CD4-positive, alpha-beta memory T cell (primary cell): ENCODE data around the gene ZNF268. TPM values are rescaled to one million over a fixed set of nuclear protein-coding genes. Genes with fewer than 3 reads are reported as not detected.
A peak's percentile ranks its signal among the peaks of the same experiment; 100 is the strongest.

Experiments used
- CTCF ChIA-PET: fragments of 350-600 bp; sonication (Branson Sonifier 250); formaldehyde crosslinking; loops from one replicate; lab custom pipeline; 2021; ENCODE audit warnings: inconsistent platforms; ENCODE audit not compliant: partially characterized antibody; lab: Charles Lee
- POLR2A ChIA-PET: fragments of 350-600 bp; sonication (Branson Sonifier 250); formaldehyde crosslinking; loops from one replicate; lab custom pipeline; 2021; ENCODE audit not compliant: partially characterized antibody; lab: Charles Lee
- DNase-seq, 5 donors: peaks; one replicate each; pipeline versions ENCODE4 v3.0.0 to v3.0.0-alpha.2; 2020 to 2022; ENCODE audit warnings: mixed read lengths in 1 of 5
- H3K27ac ChIP-seq: one replicate; pipeline ENCODE4 v1.7.0; 2013; ENCODE audit warnings: low read depth, low read length
- H3K27me3 ChIP-seq: 2 replicates; pipeline ENCODE4 v1.7.0; 2013; ENCODE audit warnings: mild to moderate bottlenecking, low read length, moderate library complexity; ENCODE audit not compliant: insufficient read depth
- H3K36me3 ChIP-seq: 2 replicates; pipeline ENCODE4 v1.7.0; 2013; ENCODE audit warnings: mild to moderate bottlenecking, low read length, moderate library complexity; ENCODE audit not compliant: insufficient read depth
- H3K4me1 ChIP-seq: 2 replicates; pipeline ENCODE4 v1.7.0; 2013; ENCODE audit warnings: mild to moderate bottlenecking, low read length, moderate library complexity; ENCODE audit not compliant: insufficient read depth
- H3K4me3 ChIP-seq, 2 donors: one replicate each; pipeline ENCODE4 v1.7.0; 2013; ENCODE audit warnings: low read length in 2 of 2, mild to moderate bottlenecking in 1 of 2
- H3K9me3 ChIP-seq, 2 donors: one replicate each; pipeline ENCODE4 v1.7.0; 2013; ENCODE audit warnings: low read length in 2 of 2, control low read depth in 1 of 2; ENCODE audit not compliant: control insufficient read depth in 1 of 2
- H3K27ac Mint-ChIP-seq, 7 donors: one replicate each; pipeline ENCODE4 v1.8.0; 2020 to 2021; ENCODE audit warnings: mixed read lengths in 7 of 7, mild to moderate bottlenecking in 6 of 7, inconsistent platforms in 3 of 7, moderate library complexity in 3 of 7
- H3K27me3 Mint-ChIP-seq, 2 donors: one replicate each; pipeline ENCODE4 v1.8.0; 2020 to 2021; ENCODE audit warnings: mixed read lengths in 2 of 2
- H3K36me3 Mint-ChIP-seq, 2 donors: one replicate each; pipeline ENCODE4 v1.8.0; 2020 to 2021; ENCODE audit warnings: mixed read lengths in 2 of 2, inconsistent platforms in 1 of 2, mild to moderate bottlenecking in 1 of 2
- H3K4me1 Mint-ChIP-seq, 4 donors: one replicate each; pipeline ENCODE4 v1.8.0; 2020 to 2021; ENCODE audit warnings: mixed read lengths in 4 of 4, mild to moderate bottlenecking in 1 of 4
- H3K4me3 Mint-ChIP-seq, 8 donors: one replicate each; pipeline ENCODE4 v1.8.0; 2020 to 2021; ENCODE audit warnings: mixed read lengths in 8 of 8, mild to moderate bottlenecking in 7 of 8, moderate library complexity in 6 of 8, inconsistent platforms in 3 of 8
- H3K9me3 Mint-ChIP-seq, 8 donors: one replicate each; pipeline ENCODE4 v1.8.0; 2020 to 2021; ENCODE audit warnings: mixed read lengths in 8 of 8, mild to moderate bottlenecking in 5 of 8, inconsistent platforms in 3 of 8, moderate library complexity in 1 of 8
- intact Hi-C: fragments of 100-400 bp; cut with micrococcal nuclease; formaldehyde crosslinking; loops from one replicate; pipeline ENCODE4 v1.15.1; 2023
- polyA plus RNA-seq, 2 donors: library from polyadenylated mRNA; unstranded; fragments of 300-500 nt; fragmentation: Illumina TruSeq; gene quantifications; one replicate each; pipeline ENCODE4 v1.2.3, GENCODE V29; 2021
- total RNA-seq, 2 experiments: library from RNA; stranded (reverse); gene quantifications; one replicate each; pipeline ENCODE4 v1.2.3, GENCODE V29; 2021

ZNF268 gene
- total and polyA plus RNA-seq, 4 experiments from 2014 or later = 18.5 to 39.6 (median 27.2) TPM

DNA sequence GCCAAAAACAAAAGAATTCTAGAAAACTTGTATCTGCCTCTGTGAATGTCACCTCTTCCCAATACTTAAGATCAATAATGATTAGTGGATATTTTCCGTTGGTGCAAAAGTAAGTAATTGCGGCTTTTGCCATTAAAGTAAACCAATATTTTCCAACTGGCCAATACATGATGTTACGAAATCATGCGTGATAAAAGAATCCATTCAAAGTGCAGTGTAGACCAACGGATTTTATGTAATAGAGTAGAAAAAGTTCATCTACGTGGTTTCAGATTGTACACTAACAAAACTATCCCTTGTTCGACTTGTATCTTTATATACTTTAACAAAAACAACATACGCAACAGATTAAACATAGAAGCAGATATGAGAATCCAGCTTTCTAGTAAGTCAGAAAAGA lies 626 bp upstream of the ZNF268 start:
- peaks cover 18% of the 10 kb centered on the region for H3K36me3 ChIP-seq
- H3K4me3 ChIP-seq = no peak overlapping the region
- H3K27ac ChIP-seq = no peak overlapping the region
- no peaks in the 10 kb centered on the region for H3K27me3 ChIP-seq
- Mint-ChIP-seq H3K4me3 (peak overlapping the region in 3 of 8 donors; percentile 44 to 75 (median 45)), H3K27me3 (no peaks in the 10 kb centered on the region), H3K27ac (peak overlapping the region in 3 of 7 donors; percentile 35 to 91 (median 78)), H3K4me1 (peaks cover 17 to 31% (median 22%) of the 10 kb centered on the region in 4 donors), H3K36me3 (peaks cover 52 to 61% of the 10 kb centered on the region in 2 donors), H3K9me3 (peaks cover 10 to 87% (median 53%) of the 10 kb centered on the region in 8 donors)
- H3K9me3 ChIP-seq = peaks cover 0 to 18% of the 10 kb centered on the region in 2 donors
- H3K4me1 ChIP-seq = peaks cover 10% of the 10 kb centered on the region
- ChIA-PET CTCF (interaction anchor here (0.7 to 2.3 kb wide), 10 partner anchors 10 to 412 kb away, joined by 3 to 20 read pairs (median 4); partner anchors contain the start of genes ZNF10, ZNF140 and ZNF26), POLR2A (interaction anchor here (0.6 to 3.0 kb wide), 8 partner anchors 12 to 386 kb away, joined by 3 to 43 read pairs (median 4); partner anchors contain the start of genes ZNF10, ZNF140, ZNF26 and ZNF84)
- intact Hi-C loops = loop anchor here (1.0 kb wide), 6 partner anchors 50 to 293 kb away; partner anchors contain the start of genes CHFR, ZNF10, ZNF140 and ZNF26
- DNase-seq = no peak

DNA sequence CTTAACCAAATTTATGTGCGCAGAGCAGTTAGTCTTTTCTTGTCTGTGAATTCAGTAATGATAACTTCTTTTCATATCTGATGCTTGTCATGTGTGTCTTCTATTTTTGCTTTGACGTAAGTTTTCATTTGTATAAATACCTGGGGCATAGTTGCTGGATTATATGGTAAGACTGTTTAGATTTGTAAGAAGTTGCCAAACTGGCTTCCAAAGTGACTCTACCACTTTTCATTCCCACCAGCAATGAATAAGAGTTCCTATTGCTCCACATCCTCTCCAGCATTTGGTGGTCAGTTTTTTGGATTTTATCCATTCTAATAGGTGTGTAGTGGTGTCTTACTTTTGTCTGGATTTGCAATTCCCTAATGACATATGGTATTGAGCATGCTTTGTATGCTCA lies 8.9 kb downstream of the ZNF268 start:
- Histone ChIP-seq H3K4me1 (no peaks in the 10 kb centered on the region), H3K27ac (no peak overlapping the region), H3K27me3 (no peaks in the 10 kb centered on the region), H3K4me3 (no peak overlapping the region), H3K9me3 (peaks cover 19 to 65% of the 10 kb centered on the region in 2 donors), H3K36me3 (peaks cover 89% of the 10 kb centered on the region)
- CTCF ChIA-PET = interaction anchor here (1.4 kb wide), 1 partner anchor 9 kb away, joined by 4 read pairs; the partner anchor contains the start of gene ZNF268
- H3K36me3 Mint-ChIP-seq = peaks cover 96 to 100% of the 10 kb centered on the region in 2 donors
- no peak overlapping the region for H3K4me3 Mint-ChIP-seq
- H3K27me3 Mint-ChIP-seq = no peaks in the 10 kb centered on the region
- no peak for DNase-seq
- H3K9me3 Mint-ChIP-seq = peaks cover 2 to 100% (median 96%) of the 10 kb centered on the region in 8 donors
- no peak overlapping the region for H3K27ac Mint-ChIP-seq
- H3K4me1 Mint-ChIP-seq = peaks cover 0 to 12% (median 9%) of the 10 kb centered on the region in 4 donors
- intact Hi-C loops = no loop called here
- POLR2A ChIA-PET = no interaction called here

DNA sequence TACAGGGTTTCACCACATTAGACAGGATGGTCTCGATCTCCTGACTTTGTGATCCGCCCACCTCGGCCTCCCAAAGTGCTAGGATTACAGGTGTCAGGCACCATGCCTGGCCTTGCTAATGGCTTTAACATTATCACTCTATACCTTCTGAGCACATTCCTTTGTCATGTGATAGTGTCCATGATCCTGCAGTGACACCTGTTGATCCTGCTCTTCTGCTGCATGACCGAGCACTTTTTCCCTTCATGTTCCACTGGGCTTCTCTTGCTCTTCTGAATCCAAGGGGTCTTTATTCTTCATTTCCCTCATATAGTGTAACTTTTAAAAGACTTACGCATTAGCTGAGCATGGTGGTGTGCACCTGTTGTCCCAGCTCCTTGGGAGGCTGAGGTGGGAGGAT lies 11.6 kb downstream of the ZNF268 start:
- H3K9me3 ChIP-seq = peaks cover 19 to 55% of the 10 kb centered on the region in 2 donors
- no peak overlapping the region for H3K27ac Mint-ChIP-seq
- intact Hi-C loops = no loop called here
- H3K27me3 Mint-ChIP-seq = no peaks in the 10 kb centered on the region
- no peak for DNase-seq
- H3K4me3 ChIP-seq = no peak overlapping the region
- peaks cover 77% of the 10 kb centered on the region for H3K36me3 ChIP-seq
- ChIA-PET CTCF (no interaction called here), POLR2A (interaction anchor here (1.6 kb wide), 1 partner anchor 12 kb away, joined by 4 read pairs; the partner anchor contains the start of gene ZNF268)
- no peaks in the 10 kb centered on the region for H3K4me1 ChIP-seq
- H3K27me3 ChIP-seq = no peaks in the 10 kb centered on the region
- peaks cover 80 to 87% of the 10 kb centered on the region in 2 donors for H3K36me3 Mint-ChIP-seq
- peaks cover 2 to 87% (median 83%) of the 10 kb centered on the region in 8 donors for H3K9me3 Mint-ChIP-seq
- peaks cover 0 to 4% (median 2%) of the 10 kb centered on the region in 4 donors for H3K4me1 Mint-ChIP-seq
- no peak overlapping the region for H3K27ac ChIP-seq
- peak overlapping the region in 1 of 8 donors; percentile 35 for H3K4me3 Mint-ChIP-seq

DNA sequence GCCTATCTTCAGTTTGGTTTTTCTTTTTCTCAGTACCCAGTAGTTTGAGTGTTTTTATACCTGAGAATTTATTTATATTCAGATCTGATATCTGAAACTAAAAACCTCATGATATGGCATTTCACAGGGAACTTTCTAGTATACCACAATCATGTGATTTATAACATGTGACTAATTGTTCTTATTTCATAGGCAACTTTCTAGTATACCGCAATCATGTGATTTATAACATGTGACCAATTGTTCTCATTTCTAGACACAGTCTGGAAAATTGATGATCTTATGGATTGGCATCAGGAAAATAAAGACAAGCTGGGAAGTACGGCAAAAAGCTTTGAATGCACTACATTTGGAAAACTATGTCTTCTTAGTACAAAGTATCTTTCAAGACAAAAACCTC lies 20.6 kb downstream of the ZNF268 start:
- no peak for DNase-seq
- H3K27ac ChIP-seq = no peak overlapping the region
- H3K36me3 Mint-ChIP-seq = peaks cover 59 to 61% of the 10 kb centered on the region in 2 donors
- peaks cover 0 to 74% (median 71%) of the 10 kb centered on the region in 8 donors for H3K9me3 Mint-ChIP-seq
- peaks cover 27% of the 10 kb centered on the region for H3K36me3 ChIP-seq
- peak overlapping the region in 1 of 2 donors; percentile 3 for H3K4me3 ChIP-seq
- POLR2A ChIA-PET = no interaction called here
- H3K9me3 ChIP-seq = peaks cover 38 to 63% of the 10 kb centered on the region in 2 donors
- H3K27ac Mint-ChIP-seq = no peak overlapping the region
- no peaks in the 10 kb centered on the region for H3K27me3 ChIP-seq
- intact Hi-C loops = no loop called here
- H3K4me1 ChIP-seq = no peaks in the 10 kb centered on the region
- no peaks in the 10 kb centered on the region for H3K4me1 Mint-ChIP-seq
- CTCF ChIA-PET = no interaction called here
- no peak overlapping the region for H3K4me3 Mint-ChIP-seq
- no peaks in the 10 kb centered on the region for H3K27me3 Mint-ChIP-seq

DNA sequence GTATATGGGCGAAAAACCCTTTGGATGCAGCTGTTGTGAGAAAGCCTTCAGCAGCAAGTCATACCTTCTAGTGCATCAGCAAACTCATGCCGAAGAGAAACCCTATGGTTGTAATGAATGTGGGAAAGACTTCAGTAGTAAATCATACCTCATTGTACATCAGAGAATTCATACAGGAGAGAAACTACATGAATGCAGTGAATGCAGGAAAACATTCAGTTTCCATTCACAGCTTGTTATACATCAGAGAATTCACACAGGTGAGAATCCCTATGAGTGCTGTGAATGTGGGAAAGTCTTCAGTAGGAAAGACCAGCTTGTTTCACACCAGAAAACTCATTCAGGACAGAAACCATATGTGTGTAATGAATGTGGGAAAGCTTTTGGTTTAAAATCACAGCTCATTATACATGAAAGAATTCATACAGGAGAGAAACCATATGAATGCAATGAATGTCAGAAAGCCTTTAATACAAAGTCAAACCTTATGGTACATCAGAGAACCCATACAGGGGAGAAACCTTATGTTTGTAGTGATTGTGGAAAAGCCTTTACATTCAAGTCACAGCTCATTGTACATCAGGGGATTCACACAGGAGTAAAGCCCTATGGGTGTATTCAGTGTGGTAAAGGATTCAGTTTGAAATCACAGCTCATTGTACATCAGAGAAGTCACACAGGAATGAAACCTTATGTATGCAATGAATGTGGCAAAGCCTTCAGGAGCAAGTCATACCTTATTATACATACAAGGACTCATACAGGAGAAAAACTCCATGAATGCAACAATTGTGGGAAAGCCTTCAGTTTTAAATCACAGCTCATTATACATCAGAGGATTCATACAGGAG lies 21.4 kb downstream of the ZNF268 start:
- intact Hi-C loops = no loop called here
- Histone ChIP-seq H3K4me3 (peak overlapping the region in 1 of 2 donors; percentile 13), H3K9me3 (peaks cover 38 to 71% of the 10 kb centered on the region in 2 donors), H3K36me3 (peaks cover 27% of the 10 kb centered on the region), H3K27ac (no peak overlapping the region), H3K4me1 (no peaks in the 10 kb centered on the region), H3K27me3 (no peaks in the 10 kb centered on the region)
- Mint-ChIP-seq H3K27ac (peak overlapping the region in 1 of 7 donors; percentile 43), H3K27me3 (no peaks in the 10 kb centered on the region), H3K4me1 (no peaks in the 10 kb centered on the region), H3K4me3 (no peak overlapping the region), H3K9me3 (peaks cover 0 to 82% (median 78%) of the 10 kb centered on the region in 8 donors), H3K36me3 (peaks cover 58 to 61% of the 10 kb centered on the region in 2 donors)
- ChIA-PET CTCF (no interaction called here), POLR2A (interaction anchor here (1.5 kb wide), 1 partner anchor 72 kb away, joined by 4 read pairs; the partner anchor contains the start of genes ZNF10 and ZNF891)
- no peak for DNase-seq

DNA sequence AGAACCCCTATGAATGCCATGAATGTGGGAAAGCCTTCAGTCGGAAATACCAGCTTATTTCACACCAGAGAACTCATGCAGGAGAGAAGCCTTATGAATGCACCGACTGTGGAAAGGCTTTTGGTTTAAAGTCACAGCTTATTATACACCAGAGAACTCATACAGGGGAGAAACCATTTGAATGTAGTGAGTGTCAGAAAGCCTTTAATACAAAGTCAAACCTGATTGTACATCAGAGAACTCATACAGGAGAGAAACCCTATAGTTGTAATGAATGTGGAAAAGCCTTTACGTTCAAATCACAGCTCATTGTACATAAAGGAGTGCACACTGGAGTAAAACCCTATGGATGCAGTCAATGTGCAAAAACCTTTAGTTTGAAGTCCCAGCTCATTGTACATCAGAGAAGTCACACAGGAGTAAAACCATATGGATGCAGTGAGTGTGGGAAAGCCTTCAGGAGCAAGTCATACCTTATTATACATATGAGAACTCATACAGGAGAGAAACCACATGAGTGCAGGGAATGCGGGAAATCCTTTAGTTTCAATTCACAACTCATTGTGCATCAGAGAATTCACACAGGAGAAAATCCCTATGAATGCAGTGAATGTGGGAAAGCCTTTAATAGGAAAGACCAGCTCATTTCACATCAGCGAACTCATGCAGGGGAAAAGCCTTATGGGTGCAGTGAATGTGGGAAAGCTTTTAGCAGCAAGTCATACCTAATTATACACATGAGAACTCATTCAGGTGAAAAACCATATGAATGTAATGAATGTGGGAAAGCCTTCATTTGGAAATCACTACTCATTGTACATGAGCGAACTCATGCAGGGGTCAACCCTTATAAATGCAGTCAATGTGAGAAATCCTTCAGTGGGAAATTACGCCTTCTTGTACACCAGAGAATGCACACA lies 22.3 kb downstream of the ZNF268 start:
- H3K36me3 Mint-ChIP-seq = peaks cover 61 to 64% of the 10 kb centered on the region in 2 donors
- peaks cover 0 to 91% (median 85%) of the 10 kb centered on the region in 8 donors for H3K9me3 Mint-ChIP-seq
- peaks cover 38 to 76% of the 10 kb centered on the region in 2 donors for H3K9me3 ChIP-seq
- no peaks in the 10 kb centered on the region for H3K27me3 ChIP-seq
- intact Hi-C loops = no loop called here
- CTCF ChIA-PET = no interaction called here
- POLR2A ChIA-PET = interaction anchor here (1.5 kb wide), 1 partner anchor 73 kb away, joined by 4 read pairs; the partner anchor contains the start of genes ZNF10 and ZNF891
- peak in 1 of 5 donors; percentile 3 for DNase-seq
- no peaks in the 10 kb centered on the region for H3K27me3 Mint-ChIP-seq
- no peaks in the 10 kb centered on the region for H3K4me1 ChIP-seq
- peak overlapping the region in 3 of 7 donors; percentile 15 to 46 (median 43) for H3K27ac Mint-ChIP-seq
- peak overlapping the region in 1 of 2 donors; percentile 13 for H3K4me3 ChIP-seq
- H3K4me3 Mint-ChIP-seq = no peak overlapping the region
- H3K36me3 ChIP-seq = peaks cover 27% of the 10 kb centered on the region
- no peaks in the 10 kb centered on the region for H3K4me1 Mint-ChIP-seq
- no peak overlapping the region for H3K27ac ChIP-seq
